ENCODE measurements around the gene CTH.

CTH gene

GRCh38 chr1:70400335-70400734 is 10.7 kb upstream of the CTH start:
- no peak for TF ChIP-seq CTCF (IDR thresholded peaks at IDR 0.05)
- no peaks in the 10 kb centered on the region for H3K36me3 ChIP-seq
- H3K4me3 ChIP-seq: no peak overlapping the region
- H3K4me1 ChIP-seq: no peaks in the 10 kb centered on the region
- no peak for DNase-seq
- H3K9me3 ChIP-seq: no peaks in the 10 kb centered on the region
- no peaks in the 10 kb centered on the region for H3K27me3 ChIP-seq
- no peak overlapping the region for H3K27ac ChIP-seq
- intact Hi-C loops (cut with DNase I; ENCODE audit: low total_unique reads): no loop called here

DNA sequence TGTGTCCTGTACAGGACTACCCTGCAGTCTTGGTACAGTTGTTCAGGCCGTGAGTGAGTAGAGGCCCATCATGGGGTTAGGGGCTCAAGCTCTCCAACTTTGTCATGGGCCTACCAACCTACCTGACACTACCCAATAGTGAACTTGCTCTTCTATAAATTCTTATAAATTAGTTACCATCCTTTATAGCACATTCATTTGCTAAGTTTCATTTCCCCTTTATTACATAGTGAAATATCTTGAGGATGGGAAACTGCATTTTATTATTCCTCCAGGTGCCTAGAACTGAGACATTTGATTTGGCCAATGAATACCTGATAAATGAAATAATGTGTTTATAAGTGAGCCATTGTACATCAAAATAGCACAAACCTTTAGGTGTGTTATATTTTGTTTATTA is 9.1 kb upstream of the CTH start:
- H3K4me1 ChIP-seq: no peaks in the 10 kb centered on the region
- H3K4me3 ChIP-seq: no peak overlapping the region
- no peak for TF ChIP-seq CTCF (IDR thresholded peaks at IDR 0.05)
- no peaks in the 10 kb centered on the region for H3K36me3 ChIP-seq
- no peaks in the 10 kb centered on the region for H3K27me3 ChIP-seq
- DNase-seq: no peak
- no peak overlapping the region for H3K27ac ChIP-seq
- intact Hi-C loops (cut with DNase I; ENCODE audit: low total_unique reads): no loop called here
- no peaks in the 10 kb centered on the region for H3K9me3 ChIP-seq

DNA sequence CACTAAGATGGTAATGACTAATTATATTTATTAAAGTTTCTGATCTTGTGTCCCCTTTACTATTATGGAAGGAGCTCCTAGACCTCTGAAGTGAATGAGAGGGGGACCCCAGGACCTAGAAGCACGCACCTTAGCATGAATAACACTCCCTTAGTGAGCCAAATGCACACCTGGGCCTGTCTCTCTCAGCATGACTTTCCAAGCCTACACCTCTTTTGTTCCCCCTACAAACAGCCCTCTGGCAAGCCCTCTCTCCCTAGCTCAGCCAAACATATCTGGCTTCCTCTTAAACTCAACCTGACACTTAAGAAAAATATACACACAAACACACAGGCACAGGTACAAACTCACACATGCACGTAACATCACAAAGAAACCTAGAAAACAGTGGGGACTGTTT is 7.3 kb upstream of the CTH start:
- intact Hi-C loops (cut with DNase I; ENCODE audit: low total_unique reads): no loop called here
- H3K27me3 ChIP-seq: no peaks in the 10 kb centered on the region
- TF ChIP-seq CTCF (IDR thresholded peaks at IDR 0.05): no peak

GRCh38 chr1:70405780-70406416 is 5.2 kb upstream of the CTH start:
- peaks cover 0 to 8% (median 5%) of the 10 kb centered on the region in 4 donors for H3K4me1 ChIP-seq
- no peak for DNase-seq
- H3K27me3 ChIP-seq: no peaks in the 10 kb centered on the region
- H3K36me3 ChIP-seq: no peaks in the 10 kb centered on the region
- TF ChIP-seq CTCF (IDR thresholded peaks at IDR 0.05): no peak
- H3K9me3 ChIP-seq: no peaks in the 10 kb centered on the region
- H3K4me3 ChIP-seq: no peak overlapping the region
- intact Hi-C loops (cut with DNase I; ENCODE audit: low total_unique reads): no loop called here
- H3K27ac ChIP-seq: no peak overlapping the region

More for the DNA sequence above, 7.3 kb upstream of the CTH start:
- no peaks in the 10 kb centered on the region for H3K36me3 ChIP-seq
- DNase-seq: no peak
- no peak overlapping the region for H3K4me3 ChIP-seq
- H3K9me3 ChIP-seq: no peaks in the 10 kb centered on the region
- H3K27ac ChIP-seq: no peak overlapping the region
- H3K4me1 ChIP-seq: no peaks in the 10 kb centered on the region

DNA sequence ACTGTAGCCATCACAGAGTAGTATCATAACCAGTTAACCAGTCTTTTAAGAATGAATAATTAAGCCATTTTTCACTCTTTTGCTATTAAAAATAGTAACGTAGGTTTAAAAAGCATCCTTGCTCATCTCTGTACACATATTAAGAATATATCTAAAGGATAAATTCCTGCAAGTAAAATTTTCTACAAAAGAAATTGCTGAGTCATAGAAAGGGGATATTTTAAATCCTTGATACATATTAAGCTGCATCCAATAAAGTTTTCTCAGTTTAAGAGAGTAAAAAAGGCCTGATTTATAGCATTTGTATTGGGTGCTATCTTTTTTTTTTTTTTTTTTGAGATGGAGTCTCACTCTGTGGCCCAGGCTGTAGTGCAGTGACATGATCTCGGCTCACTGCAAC is 1.9 kb upstream of the CTH start:
- H3K4me1 ChIP-seq: peaks cover 0 to 22% (median 12%) of the 10 kb centered on the region in 4 donors
- H3K27ac ChIP-seq: no peak overlapping the region
- no peak for DNase-seq
- no peaks in the 10 kb centered on the region for H3K27me3 ChIP-seq
- H3K9me3 ChIP-seq: no peaks in the 10 kb centered on the region
- no peak for TF ChIP-seq CTCF (IDR thresholded peaks at IDR 0.05)
- no peaks in the 10 kb centered on the region for H3K36me3 ChIP-seq
- no peak overlapping the region for H3K4me3 ChIP-seq
- intact Hi-C loops (cut with DNase I; ENCODE audit: low total_unique reads): no loop called here
